ENCODE data around the gene BGLAP.

Gene BGLAP

DNA sequence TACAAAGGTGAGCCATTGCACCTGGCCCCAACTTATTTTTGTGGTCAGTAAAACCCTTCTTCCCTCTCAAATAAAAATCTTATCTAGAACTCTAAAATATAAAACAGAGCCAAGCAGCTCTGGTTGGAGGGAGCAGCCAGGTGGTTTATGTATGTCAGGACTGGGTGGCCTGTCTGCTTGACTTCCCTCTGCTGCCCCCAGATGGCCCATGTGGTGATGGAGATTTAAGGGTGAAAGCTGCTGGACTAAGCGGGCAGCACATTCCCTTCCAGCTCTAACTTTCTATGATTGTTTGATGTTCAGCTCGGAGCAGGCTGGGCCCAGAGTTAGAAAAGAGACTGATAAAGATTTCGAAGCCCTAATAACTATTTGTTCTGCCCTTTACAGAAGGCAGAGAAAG, 17.8 kb downstream of the BGLAP start:
- DNase-seq, result peak; percentile 43 to 55

DNA sequence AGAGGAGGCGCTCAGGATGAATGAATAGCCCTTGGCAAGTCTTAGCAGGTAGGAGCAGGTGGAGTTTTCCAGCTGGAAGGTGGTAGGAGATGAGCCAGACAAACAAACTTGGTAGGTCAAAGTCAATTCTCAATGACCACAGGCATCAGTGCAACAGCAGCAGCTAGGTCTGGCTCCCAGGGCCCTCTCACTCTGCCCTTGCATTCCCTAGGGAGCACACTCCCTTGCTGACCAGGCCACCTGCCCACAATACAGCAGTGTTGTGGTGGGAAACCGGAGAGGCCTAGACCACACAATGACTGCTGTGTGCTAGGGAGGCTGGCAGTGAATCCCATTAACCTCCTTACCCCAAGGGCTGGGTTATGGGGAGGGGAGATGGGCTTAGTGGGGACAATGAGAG, 18.9 kb downstream of the BGLAP start:
- DNase-seq, result no peak

DNA sequence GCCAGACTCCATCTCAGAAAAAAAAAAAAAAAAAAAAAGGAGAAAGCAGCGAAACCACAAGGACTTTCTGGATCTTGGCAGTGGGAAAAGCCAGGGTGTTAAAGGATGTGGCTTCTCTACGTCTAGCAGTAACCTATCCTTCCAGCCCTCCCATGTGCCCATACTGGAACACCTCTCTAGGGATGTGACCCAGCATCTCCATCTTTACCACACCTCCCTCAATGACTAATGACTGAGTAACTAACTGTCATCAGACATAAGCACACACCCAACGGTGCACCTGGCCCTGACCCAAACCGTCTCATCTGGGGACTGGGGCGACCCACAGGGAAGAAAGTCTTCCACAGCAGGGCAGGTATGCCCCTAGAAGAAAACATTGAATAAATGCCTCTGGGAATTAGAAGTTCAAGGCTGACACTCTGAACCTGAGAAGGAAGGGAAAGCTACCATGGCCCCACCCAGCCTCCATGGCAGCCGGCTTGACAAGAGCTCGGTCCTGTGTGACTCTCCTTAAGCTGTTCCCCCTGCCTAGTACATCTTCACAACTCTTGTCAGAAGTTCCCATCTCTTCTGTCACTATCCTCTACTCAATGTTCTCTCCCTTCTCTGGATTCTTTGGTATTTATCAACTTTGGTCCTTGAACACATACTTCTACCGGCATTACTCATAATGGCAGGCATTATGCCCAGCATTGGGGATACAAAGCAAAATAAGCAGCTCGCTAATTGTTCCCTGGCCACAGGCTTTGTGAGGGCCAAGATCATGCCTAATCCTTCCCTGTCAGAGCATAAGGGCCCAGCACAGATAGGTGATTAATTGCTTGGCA, 20.7 kb downstream of the BGLAP start:
- DNase-seq, result no peak

DNA sequence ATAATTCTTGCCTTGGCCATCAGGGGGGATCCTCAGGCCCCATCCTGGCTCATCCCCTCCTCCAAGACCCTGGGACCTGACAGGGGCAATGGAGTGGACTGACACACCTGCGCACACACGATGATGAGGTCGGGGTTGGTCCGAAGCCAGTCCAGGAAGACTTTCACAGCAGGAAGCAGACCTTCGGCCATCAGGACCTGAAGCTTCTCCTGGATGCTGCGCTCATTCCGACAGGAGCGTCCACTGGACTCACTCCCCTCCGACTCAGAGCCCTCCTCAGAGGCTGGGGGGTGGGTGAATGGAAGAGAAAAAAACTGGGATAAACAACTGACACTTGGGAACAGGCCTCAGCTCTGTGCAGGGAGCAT, 21.3 kb downstream of the BGLAP start:
- no peak for DNase-seq

DNA sequence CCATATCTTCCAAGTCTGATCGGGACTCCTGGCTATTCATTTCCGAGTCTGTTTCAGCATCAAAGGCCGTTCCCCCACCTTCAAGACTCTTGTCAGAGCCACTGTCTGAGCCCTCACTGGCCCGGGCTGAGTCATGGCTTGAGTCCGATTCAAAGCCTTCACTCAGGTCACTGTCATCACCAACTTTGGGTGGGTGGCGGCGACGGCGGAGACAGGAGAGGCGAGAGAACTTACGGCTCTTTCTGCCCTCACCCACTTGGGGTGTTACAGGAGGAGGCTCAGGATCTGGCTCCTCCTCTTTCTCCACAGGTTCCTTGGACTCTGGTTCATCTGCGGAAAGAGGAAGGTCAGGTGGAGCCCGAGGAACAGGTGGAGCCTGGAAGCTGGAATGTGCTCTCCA, 24.1 kb downstream of the BGLAP start:
- no peak for DNase-seq

DNA sequence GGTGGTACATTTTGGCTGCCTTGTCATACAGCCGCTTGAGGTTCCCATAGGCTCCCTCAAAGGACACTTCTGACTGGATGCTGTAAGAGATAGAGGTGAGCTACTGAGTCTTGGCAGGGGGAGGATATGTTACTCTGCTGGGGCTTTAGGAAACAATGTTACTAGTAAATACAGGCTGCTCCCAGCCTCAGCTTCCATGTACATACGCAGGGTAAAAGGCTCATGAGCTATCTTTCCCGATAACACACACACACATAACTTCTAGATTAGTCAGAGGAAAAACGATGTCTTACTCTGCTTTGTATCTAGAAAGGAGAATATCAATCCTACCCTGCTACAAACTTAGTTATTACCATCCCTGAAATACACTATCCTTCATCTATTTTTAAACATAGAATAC, 26.4 kb downstream of the BGLAP start:
- DNase-seq, result no peak

DNA sequence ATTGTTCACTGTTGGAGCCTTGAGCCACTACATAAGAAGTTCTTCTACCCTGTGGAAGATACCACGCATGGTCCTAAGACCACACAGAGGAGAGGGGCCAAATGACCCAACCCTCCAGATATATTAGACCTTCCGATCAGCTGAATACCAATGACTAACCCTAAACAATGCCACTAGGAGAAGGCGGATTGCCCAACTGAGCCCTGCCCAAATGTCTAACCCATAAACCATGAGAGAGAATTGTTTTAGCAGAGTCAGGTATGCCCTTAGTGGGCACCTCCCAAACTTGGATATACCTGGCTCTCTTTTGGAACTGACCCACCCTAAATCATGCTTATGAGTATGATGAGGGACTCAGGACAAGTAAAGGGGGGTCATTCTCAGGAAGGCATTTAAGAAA, 28.3 kb downstream of the BGLAP start:
- no peak for DNase-seq

DNA sequence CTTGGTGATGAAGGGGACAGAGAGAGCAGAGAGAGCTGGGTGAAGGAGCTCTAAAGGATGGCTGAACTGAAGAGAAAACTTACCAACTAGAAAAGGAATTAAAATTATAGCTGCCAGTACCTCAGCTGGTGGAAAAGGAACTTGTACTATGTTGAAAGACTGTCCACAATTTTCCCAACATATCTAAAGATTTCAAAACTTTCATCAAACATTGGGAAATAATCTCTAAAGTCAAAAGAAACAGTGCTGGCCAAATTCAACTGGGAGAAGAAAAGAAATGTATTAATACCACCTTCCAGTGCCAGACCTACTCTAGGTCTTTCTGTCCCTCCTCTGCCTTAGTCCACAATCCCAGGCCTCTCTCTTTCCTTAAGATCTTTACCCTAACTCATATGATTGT, 34.5 kb downstream of the BGLAP start:
- DNase-seq, result no peak

DNA sequence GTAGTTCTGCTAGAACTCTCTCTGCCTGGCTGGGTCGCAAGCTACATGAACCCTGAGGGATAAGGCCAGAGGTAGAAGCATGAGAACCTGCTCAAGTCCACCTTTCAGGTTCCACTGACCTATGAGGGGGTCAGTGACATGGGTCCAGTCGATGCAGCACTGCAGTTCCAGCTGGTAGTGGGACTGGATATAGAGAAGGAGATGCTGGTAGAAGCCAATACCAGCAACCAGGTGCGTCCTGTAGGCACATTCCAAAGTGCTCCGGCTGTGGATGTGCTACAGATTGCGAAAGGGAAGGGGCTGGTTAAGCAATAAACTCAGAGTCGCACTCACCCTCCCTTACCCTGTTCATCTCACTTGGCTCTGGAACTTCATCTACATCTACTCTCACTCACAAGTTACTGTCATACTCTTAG, 35.0 kb downstream of the BGLAP start:
- DNase-seq, result peak; percentile 23 to 29

DNA sequence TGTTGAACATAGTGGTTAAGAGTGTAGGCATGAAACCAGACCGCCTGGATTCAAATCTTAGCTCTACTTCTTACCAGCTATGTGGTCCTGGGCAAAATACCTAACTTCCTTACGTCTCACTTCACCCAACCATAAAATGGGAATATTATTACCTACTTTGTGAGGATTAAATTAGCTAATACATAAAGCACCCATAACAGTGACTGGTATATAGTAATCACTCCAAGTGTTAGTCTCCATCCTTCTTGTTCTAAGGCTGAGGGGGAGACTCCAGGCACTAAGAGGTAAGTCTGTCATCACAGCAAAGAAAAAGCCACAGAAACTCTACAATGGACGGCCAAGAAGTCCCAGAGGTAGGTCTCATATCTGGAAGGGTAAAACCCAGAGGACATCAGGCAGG, 37.9 kb downstream of the BGLAP start:
- DNase-seq, result no peak

DNA sequence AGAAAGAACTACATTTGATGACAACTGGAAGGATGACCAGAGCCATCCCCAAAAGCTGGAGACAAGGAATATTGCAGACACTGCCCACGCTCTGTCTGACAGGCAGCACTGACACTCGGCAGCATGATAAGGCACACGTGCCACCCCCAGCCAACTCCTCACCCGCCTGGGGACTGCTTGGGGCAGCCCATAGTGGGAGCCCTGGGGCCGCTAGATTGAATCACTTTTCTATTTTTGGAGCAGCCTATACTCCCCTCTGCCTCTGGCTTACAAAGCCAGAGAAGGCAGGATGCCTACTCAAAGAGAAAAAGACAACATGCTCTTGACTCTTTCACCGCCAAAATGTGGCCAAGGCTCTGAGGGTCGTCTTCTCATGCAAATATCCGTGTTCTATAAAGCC, 39.3 kb downstream of the BGLAP start:
- DNase-seq, result peak; percentile 75 to 84

DNA sequence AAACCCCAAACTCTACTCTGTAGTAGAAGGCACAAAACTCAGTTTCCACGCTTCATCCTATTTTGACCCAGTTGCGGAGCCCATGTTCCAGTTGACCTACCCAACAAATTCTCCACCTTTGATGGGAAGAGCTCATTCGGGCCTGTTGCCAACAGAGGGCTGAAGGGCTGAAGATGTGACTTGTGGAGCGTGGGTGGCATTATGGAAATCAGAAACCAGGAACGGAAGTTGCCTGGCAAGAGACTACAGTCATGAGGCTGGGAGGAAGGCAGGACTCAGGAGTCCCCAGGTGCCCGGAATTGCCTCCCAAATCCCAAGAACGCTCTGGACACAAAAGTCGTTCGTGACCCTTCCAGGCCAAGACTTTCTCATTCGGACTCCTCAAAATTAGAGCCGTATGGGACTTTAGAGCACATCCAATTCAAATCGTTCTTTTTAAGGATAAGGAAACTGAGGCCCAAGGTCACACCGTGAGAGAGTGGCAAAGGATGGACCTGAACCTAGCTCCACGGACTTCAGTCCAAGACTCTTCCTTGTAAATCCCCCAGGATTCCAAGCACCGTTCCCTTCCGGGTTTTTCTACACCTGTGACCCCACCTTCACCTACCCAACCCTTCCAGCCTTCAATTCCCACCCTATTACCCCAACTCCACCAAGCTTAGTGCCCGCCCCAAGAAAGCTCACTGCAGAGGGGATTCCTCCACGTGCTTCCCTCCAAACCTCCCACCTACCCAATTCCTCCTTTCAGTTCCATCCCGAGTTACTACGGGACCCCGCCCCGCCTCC, 39.9 kb downstream of the BGLAP start:
- DNase-seq, result peak; percentile 31 to 37

DNA sequence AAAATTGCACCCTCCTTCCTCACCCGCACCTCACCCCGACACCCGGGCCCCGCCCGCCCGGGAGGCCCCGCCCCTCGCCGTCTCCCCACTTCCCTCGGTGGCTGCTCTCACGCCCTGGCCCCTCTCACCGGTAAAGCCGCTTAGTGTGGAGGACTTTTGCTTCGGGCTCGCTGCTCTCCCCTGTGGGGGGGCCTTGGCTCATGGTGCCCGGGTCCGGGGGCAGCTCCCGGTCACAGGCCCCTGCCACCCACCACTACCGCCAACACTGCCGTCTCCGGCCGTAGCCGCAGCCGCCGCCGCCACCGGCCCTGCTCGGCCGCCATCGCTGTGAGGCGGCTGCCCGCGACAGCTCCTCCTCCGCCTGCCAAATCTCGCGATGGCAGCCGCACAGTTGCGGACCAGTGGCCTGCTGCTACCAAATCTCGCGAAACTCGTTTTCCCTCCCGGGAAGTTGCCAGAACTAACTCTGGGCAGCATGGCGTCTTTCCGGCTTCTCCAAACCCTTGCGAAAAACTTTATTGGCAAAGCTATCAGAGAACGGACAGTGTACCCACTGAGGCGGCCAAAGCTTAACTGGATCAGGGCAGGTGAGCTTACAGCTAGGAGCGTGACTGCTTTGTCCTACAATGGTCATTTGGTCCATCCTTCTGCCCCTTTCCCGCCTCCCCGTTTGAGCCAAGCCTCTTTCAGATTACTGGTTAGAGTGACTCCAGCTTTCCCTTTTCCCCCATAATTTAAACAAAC, 40.7 kb downstream of the BGLAP start, which contains the start of gene SMG5:
Gene SMG5 (minus strand): TSS at position 347 of the 744 bp plus-strand sequence. CDS start 145 bp downstream, at position 202.
- DNase-seq, result peak; percentile 95

DNA sequence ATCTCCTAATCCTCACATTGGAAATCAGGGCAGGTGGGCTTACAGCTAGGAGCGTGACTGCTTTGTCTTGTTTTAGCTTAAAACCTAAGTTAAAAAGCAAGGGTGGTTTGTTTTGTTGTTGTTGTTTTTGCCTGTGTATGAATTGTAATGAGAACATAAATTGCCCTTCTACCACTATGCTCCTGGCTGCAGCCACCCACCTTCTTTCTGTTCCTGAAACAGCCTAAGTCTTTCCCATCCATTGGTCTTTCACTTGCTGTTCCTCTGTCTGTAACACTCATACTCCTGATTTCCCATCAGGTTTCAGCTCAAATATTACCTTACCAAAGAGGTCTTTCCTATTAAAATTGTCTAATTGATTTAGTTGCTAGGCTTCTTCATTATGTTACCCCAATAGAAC, 41.5 kb downstream of the BGLAP start:
- DNase-seq, result no peak

DNA sequence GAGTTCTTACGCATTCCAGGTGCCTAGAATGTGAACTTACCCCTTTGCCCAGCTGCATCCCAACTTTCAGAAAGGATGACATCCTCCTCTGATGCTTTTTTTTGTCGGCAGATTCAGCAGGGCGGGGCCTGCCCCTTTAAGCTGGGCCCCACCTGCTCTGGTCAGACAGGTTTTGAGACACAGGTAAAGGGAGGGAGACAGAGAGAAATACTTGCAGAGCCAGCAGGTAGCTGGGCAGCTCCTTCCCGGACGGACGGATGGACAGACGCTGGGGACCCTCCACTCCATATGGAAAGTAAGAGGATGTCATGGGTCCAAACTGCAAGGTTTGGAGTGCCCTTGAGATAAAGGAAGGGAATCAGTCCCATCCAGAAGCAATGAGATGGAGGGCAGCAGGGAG, 42.1 kb downstream of the BGLAP start, which contains the start of gene TMEM79:
Gene TMEM79 (plus strand): TSS at position 214 of the 400 bp plus-strand sequence. CDS start 902 bp downstream, outside the sequence.
- no peak for DNase-seq

DNA sequence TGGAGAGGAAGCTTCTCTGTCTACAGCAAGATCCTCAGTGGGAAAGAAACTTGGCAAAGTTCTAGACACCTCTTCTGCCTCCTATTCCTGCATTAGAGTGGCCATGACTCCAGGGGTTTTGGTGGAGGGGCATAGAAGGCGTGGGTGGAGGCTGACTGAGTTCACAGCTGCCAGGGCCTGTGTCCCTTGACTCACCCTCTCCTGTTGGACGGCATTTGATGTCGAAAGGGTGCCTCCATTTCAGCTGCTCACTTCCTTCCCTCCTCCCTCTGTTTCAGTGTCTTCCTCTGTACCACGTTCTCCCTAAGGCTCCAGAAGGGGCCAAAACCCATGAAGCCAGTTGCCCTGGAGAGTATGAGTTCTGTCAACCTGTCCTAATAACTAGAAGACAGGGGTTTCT, 42.8 kb downstream of the BGLAP start:
- DNase-seq, result no peak

DNA sequence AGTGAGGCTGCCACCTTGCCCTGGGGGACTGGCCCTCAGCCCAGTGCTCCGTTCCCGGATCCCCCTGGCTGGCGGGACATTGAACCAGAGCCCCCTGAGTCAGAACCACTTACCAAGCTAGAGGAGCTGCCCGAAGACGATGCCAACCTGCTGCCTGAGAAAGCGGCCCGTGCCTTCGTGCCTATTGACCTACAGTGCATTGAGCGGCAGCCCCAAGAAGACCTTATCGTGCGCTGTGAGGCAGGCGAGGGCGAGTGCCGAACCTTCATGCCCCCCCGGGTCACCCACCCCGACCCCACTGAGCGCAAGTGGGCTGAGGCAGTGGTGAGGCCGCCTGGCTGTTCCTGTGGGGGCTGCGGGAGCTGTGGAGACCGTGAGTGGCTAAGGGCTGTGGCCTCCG, 43.5 kb downstream of the BGLAP start:
- DNase-seq, result no peak

DNA sequence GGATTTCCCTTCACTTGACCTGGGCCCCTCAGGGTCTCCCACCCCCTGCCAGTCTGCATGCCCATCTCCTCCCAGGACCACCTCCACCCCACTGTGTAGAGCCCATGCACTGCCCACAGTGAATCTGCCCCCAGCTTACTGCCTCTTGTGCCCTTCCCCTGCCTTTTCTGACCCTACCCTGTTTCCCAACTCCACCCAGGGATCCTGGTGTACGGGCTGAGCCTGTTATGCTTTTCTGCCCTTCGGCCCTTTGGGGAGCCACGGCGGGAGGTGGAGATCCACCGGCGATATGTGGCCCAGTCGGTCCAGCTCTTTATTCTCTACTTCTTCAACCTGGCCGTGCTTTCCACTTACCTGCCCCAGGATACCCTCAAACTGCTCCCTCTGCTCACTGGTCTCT, 44.1 kb downstream of the BGLAP start:
- no peak for DNase-seq

DNA sequence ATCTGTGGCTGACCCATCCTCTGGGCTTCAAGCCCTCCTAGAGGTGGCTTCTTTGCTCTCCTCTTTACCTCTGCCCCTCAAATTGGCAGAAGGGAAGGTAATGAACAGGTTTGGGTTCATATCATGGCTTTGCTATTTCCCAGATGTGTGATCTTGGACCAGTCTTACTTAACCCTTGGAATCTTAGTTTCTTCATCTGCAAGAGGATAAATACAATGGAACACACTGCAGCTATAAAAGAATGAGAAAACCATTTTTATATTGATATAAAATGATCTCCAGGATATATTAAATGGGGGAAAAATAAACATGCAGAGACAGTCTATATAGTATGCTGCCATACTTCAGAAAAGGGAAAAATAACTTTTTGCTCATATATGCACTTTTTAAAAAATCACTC, 47.9 kb downstream of the BGLAP start:
- DNase-seq, result no peak

DNA sequence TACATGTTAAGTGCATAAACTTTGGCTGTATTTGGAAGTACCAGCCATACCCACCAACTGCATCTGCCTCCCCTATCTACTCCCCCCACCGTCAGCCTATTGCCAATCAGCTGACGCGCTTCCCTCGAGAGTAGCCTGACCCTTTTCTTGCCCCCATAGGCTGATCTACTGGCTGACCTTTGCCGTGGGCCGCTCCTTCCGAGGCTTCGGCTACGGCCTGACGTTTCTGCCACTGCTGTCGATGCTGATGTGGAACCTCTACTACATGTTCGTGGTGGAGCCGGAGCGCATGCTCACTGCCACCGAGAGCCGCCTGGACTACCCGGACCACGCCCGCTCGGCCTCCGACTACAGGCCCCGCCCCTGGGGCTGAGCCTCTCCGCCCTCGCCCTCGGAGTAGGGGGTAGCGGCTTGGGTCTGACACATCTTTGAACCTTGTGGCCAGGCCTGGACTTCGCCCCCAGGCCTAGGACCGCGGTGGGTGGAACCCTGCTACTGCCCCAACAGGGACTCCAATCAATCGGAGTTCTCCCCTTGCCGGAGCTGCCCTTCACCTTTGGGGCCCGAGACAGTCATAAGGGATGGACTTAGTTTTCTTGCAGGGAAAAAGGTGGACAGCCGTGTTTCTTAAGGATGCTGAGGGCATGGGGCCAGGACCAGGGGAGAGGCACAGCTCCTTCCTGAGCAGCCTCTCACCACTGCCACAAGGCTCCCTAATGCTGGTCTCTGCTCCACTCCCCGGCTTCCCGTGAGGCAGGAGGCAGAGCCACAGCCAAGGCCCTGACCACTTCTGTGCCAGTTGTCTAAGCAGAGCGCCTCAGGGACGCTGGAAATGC, 49.5 kb downstream of the BGLAP start:
- DNase-seq, result no peak
